GM13977 (cell line): ENCODE results near the gene TMEM131L.
"Not testable (repeated sequence)": the region's sequence is repeated elsewhere in the genome, so short reads cannot be mapped to it uniquely, and the experiment has no call there.

Source experiments
- DNase-seq: peaks from one replicate; pipeline ENCODE4 v3.0.0; 2012; ENCODE audit warnings: low spot score
- CTCF ChIP-seq: IDR thresholded peaks from 2 replicates; pipeline ENCODE4 v1.5.1; 2012; ENCODE audit warnings: mild to moderate bottlenecking, control low read depth; ENCODE audit not compliant: insufficient read depth; ENCODE audit errors: extremely low read depth, missing control alignments
- in situ Hi-C: fragments of 300-500 bp; cut with MboI; formaldehyde crosslinking; loops from one replicate; pipeline ENCODE4 v1.12.0; 2022; ENCODE audit warnings: low sequenced_read_pairs, low pct_unique_long_range_greater_than_20kb, mixed read lengths, inconsistent platforms; ENCODE audit not compliant: unreplicated experiment

The TMEM131L gene

DNA sequence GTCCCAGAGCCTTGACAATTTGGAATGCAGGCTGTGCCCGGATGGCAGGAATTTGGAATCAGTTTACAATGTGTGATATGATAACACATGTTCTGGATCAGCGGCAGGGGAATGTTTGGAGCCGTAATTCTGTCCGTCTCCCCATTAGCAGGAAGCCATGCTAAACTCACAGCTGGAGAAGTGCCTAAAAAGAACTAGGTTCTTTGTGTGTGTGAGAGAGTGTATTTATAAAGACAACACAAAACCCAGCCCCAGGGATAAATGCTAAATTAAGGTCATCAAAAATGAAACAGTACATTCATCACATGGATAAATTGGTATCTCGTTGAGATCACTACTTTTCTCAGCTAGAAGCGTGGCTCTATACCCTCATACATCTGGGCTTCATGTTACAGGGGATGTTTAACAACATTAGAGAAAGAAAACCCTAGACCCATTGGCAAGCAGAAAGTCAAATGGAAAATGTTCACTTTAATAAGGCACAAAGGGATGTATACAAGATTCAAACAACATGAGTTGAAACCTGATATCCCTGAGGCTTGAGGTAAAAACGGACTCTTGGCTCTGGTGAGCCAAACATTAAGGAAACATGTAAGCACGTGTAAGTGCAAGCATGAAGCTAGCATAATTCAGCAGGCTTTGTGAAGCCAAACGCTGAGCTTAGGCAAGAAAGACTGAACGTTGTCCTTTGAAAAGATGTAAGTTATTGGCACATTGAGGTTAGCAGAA is 18.0 kb upstream of the TMEM131L start:
- TF ChIP-seq CTCF = no peak
- in situ Hi-C loops = no loop called here
- no peak for DNase-seq

GRCh38 chr4:153449338-153449737 is 16.8 kb upstream of the TMEM131L start:
- in situ Hi-C loops = no loop called here
- no peak for TF ChIP-seq CTCF

DNA sequence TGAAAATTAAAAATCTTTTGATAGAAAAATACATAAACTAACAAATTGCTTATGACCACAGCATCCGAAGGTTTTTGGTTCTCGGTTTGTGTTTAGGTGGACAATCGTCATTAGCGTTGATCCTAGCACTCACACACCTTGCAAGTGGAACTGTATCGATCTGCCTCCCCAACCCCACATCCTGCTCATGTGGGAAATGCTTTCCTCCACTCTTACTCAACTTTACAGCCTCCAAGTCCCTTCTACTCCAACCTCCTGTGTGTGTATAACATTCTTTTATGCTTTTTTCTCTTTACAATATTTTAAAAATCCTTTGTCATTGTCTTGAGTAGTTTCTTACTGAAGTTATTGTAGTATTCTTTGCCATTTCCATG is 15.6 kb upstream of the TMEM131L start:
- DNase-seq = no peak
- in situ Hi-C loops = no loop called here
- TF ChIP-seq CTCF = no peak

More at GRCh38 chr4:153449338-153449737, 16.8 kb upstream of the TMEM131L start:
- DNase-seq = no peak

GRCh38 chr4:153451145-153451544 is 15.0 kb upstream of the TMEM131L start:
- DNase-seq, in situ Hi-C loops: not testable (repeated sequence)

GRCh38 chr4:153451911-153452657 is 14.1 kb upstream of the TMEM131L start:
- no peak for TF ChIP-seq CTCF
- no peak for DNase-seq
- in situ Hi-C loops = no loop called here

- TF ChIP-seq CTCF = no peak
- in situ Hi-C loops = no loop called here
- DNase-seq = no peak
Measured at GRCh38 chr4:153452658-153453378, 13.3 kb upstream of the TMEM131L start.

DNA sequence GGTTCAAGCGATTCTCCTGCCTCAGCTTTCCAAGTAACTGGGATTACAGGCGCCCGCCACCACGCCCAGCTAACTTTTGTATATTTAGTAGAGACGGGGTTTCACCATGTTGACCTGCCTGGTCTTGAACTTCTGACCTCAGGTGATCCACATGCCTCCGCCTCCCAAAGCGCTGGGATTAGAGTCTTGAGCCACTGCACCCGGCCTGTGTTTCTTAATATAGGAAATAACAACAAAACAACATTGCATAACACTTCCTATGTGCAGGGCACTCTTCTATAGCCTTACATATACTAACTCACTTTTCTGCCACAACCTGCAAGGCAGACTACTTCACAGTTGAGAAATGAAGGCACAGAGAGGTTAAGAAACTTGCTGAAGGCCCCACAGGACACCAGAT is 12.8 kb upstream of the TMEM131L start:
- in situ Hi-C loops = no loop called here
- no peak for DNase-seq
- no peak for TF ChIP-seq CTCF
